NK-92 (cell line): ENCODE data around the gene ZNF48.

Source experiments
- DNase-seq: peaks from one replicate; lab custom pipeline; 2025; ENCODE audit not compliant: unreplicated experiment; lab: John Stamatoyannopoulos, UW

Gene ZNF48

DNA sequence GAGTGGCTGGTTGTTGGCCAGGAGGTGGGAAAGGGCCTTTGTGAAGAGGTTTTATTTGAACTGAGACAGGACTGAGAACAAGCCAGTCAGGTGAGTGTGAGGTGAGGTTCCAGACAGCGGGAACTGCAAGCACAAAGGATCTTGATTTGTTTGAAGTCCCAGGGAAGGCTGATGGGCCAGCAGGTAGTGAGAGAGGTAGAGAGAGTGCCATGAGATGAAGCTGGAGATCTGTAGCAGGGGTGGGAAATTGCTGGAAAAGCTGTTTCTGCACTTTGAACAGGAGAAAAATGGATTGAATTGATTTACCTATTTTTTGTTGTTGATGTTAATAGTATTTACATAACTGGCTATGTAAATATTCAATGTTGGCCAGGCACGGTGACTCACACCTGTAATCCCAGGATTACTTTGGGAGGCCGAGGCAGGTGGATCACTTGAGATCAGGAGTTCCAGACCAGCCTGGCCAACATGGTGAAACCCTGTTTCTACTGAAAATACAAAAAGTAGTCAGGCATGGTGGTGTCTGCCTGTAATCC is 42.4 kb downstream of the ZNF48 start:
- no peak for DNase-seq

DNA sequence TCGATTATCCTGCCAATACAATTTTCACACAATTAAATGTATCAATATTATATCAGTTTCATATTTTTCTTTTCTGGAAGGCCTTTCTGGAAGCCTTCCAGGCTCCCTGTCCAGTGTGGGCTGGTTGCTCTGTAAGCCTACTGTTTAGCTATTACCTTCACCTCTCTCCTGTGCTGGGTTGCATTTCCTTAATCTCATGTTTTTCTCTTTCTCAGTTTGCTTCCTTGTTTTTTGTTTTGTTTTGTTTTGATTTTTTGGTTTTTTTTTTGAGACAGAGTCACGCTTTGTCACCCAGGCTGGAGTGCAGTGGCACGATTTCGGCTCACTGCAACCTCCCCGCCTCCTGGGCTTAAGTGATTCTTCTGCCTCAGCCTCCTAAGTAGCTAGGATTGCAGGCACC is 43.6 kb downstream of the ZNF48 start:
- DNase-seq = no peak

DNA sequence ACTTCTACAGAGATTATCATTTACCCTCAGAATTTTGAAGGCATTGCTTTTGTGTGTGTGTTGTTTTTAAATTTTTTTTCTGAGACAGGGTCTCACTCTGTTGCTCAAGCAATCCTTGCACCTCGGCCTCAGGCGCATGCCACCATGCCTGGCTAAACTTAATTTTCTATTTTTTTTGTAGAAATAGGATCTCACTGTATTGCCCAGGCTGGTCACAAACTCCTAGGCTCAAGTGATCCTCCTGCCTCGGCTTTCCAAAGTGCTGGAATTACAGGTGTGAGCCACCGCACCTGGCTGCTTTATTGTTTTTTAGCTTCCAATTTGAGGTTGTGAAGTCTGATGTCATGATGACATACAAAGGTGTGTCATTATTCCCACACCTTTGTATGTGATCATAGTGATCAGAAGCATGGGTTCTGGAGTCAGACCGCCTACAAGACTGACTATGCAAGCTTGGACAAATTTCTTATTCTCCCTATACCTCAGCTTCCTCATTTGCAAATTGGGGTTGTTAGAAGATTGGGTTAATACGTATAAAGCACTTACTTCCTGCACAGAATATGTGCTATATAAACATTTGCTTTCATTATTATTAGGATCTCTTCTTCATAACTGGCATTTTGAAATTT is 44.6 kb downstream of the ZNF48 start:
- no peak for DNase-seq

DNA sequence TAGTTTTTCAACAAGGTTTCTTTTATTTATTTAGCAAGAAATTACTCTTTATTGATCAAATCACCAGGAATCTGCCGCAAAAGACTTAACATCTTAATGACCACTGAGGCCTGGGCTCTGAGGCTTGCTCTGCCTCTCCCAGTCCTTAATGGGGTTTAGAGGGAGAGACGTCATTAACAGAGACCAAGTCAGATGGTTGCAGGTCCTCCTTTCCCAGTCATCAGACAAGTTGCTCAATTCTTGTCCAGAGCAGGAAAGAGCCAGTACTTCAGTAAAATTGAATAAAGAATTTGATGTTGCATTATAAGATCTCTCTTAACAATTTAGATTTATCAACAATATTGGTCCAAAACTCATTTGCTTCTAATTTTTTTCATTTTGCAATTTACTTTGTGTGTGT is 48.4 kb downstream of the ZNF48 start:
- no peak for DNase-seq

GRCh38 chr16:30444231-30445148 is 49.3 kb downstream of the ZNF48 start:
- no peak for DNase-seq

- no peak for DNase-seq
These were observed 49.9 kb downstream of the ZNF48 start for GRCh38 chr16:30445149-30445407.

DNA sequence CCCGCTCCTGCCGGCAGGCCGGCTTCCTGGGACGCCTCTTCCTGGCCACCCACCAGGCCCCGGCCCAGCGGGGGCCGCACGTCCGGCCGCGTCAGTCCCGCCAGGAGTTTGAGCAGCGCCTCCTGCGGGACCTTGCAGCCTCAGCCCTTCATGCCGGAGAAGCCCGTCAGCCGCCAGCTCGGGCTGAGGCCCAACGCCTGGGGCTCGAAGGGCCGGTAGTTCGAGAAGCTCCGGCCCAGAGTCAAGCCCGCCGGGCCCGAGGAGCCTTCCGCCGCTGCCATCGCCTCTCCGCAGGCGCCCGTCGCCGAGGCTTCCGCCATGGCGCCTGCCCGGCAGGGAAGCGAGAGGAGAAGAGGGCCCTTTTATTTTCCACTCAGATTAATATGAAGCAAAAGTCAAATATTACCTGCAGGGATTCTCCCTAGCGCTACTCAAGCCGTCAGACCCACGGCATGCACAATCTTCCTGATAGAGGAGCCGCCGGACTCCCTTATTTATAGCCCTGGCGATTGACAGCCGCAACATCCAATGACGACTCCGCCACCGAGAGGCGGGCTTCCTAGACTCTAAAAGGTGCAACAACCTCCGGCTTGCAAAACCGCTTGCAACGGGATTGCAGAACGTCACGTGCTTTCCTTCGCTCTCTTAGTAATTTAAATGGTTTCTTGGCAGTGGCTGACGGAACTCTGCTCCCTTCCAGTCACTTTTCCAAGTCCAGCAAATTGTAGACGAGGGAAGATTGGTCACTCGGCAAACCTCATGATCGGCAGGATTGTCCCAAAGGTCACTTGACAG is 50.4 kb downstream of the ZNF48 start, which contains the start of gene SEPHS2:
Gene SEPHS2 (minus strand): TSS at position 467 of the 795 bp plus-strand sequence. CDS start 147 bp downstream, at position 320.
- DNase-seq = peak; percentile 59

DNA sequence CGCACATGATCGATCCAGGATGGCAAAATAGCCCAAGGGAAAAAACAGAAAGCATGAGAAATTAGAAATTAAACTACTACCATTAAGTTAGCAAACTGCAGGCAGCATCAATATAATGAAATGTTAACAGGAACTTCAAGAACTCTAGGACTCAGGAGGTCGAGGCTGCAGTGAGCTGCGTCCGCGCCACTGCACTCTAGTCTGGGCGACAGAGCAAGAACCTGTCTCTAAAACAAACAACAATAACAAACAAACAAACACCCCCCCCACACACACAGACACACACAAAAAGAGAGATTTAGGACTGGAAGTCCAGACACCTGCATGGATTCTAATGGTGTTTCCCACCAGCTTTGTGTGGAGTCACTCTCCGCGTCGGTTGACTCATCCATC is 51.0 kb downstream of the ZNF48 start:
- no peak for DNase-seq

- no peak for DNase-seq
These were observed 52.4 kb downstream of the ZNF48 start for GRCh38 chr16:30447512-30448226.

DNA sequence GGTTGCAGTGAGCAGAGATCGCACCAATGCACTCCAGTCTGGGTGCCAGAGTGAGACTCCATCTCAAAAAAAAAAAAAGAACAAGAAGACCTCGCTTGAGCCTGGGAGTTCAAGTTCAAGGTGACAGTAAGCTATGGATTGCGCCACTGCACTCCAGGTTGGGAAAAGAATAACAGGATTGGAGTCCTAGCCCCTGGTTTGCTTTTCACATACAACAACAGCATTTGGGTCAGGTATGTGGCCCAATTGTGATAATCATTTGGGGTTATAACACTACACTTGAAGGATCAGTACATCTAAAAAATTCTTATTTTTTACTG is 53.9 kb downstream of the ZNF48 start:
- no peak for DNase-seq
